HG03469 (cell line): ENCODE data around the gene FOXD1.
"Not testable (repeated sequence)": the region's sequence is repeated elsewhere in the genome, so short reads cannot be mapped to it uniquely, and the experiment has no call there.

Source experiments
- ATAC-seq: cut with Tn5 transposase; IDR thresholded peaks from one replicate; pipeline ENCODE4 v1.9.1; 2021; ENCODE audit warnings: mild to moderate bottlenecking, moderate library complexity, moderate number of reproducible peaks; ENCODE audit not compliant: unreplicated experiment

FOXD1 gene

GRCh38 chr5:73448463-73449136 lies at the start of gene FOXD1:
Gene FOXD1, minus strand, starts transcription at chr5:73448777. Its CDS starts 415 bp downstream, at chr5:73448362.
- no peak for ATAC-seq

GRCh38 chr5:73497497-73498056 lies 49.0 kb upstream of the FOXD1 start:
- no peak for ATAC-seq

- ATAC-seq: no peak
These were observed 48.4 kb upstream of the FOXD1 start for GRCh38 chr5:73496984-73497457.

GRCh38 chr5:73495772-73496335 lies 47.3 kb upstream of the FOXD1 start:
- no peak for ATAC-seq

- no peak for ATAC-seq
These were observed 46.1 kb upstream of the FOXD1 start for GRCh38 chr5:73494721-73495120.

GRCh38 chr5:73493421-73493820 lies 44.8 kb upstream of the FOXD1 start:
- no peak for ATAC-seq

GRCh38 chr5:73491155-73491554 lies 42.6 kb upstream of the FOXD1 start:
- ATAC-seq: no peak

- ATAC-seq: no peak
These were observed 41.5 kb upstream of the FOXD1 start for GRCh38 chr5:73490088-73490487.

GRCh38 chr5:73488806-73489205 lies 40.2 kb upstream of the FOXD1 start:
- no peak for ATAC-seq

- ATAC-seq: no peak
These were observed 39.2 kb upstream of the FOXD1 start for GRCh38 chr5:73487815-73488214.

- not testable (repeated sequence) for ATAC-seq
These were observed 38.7 kb upstream of the FOXD1 start for GRCh38 chr5:73487257-73487656.

- ATAC-seq: no peak
These were observed 37.7 kb upstream of the FOXD1 start for GRCh38 chr5:73486119-73486899.

GRCh38 chr5:73485715-73486114 lies 37.1 kb upstream of the FOXD1 start:
- no peak for ATAC-seq

GRCh38 chr5:73484511-73484910 lies 35.9 kb upstream of the FOXD1 start:
- ATAC-seq: no peak

- no peak for ATAC-seq
These were observed 35.1 kb upstream of the FOXD1 start for GRCh38 chr5:73483676-73484075.

- no peak for ATAC-seq
These were observed 34.0 kb upstream of the FOXD1 start for GRCh38 chr5:73482383-73483136.

- ATAC-seq: no peak
These were observed 31.9 kb upstream of the FOXD1 start for GRCh38 chr5:73480500-73480899.

GRCh38 chr5:73472116-73472515 lies 23.5 kb upstream of the FOXD1 start:
- ATAC-seq: no peak

- ATAC-seq: no peak
These were observed 23.1 kb upstream of the FOXD1 start for GRCh38 chr5:73471654-73472053.

- ATAC-seq: no peak
These were observed 21.3 kb upstream of the FOXD1 start for GRCh38 chr5:73469878-73470277.

- not testable (repeated sequence) for ATAC-seq
These were observed 20.1 kb upstream of the FOXD1 start for GRCh38 chr5:73468638-73469037.
